Caki2 (cell line): ENCODE data around the gene FNBP1. TPM values are rescaled to one million over a fixed set of nuclear protein-coding genes. Genes with fewer than 3 reads are reported as not detected.
"Not testable (repeated sequence)": the region's sequence is repeated elsewhere in the genome, so short reads cannot be mapped to it uniquely, and the experiment has no call there.

Experiments
- DNase-seq: peaks from one replicate; pipeline ENCODE4 v3.0.0-alpha.2; 2015; ENCODE audit warnings: low read depth
- in situ Hi-C: cut with HindIII; loops from 2 replicates; pipeline ENCODE4 v1.10.0; 2016; ENCODE audit warnings: low sequenced_read_pairs, low pct_unique_long_range_greater_than_20kb, mixed read lengths
- total RNA-seq: library from RNA; depleted of rRNA; stranded (reverse); fragments of >200 nt; shearing (Covaris generic); gene quantifications from 2 replicates; pipeline ENCODE4 v1.2.3, GENCODE V29; 2014; ENCODE audit warnings: low replicate concordance

FNBP1 gene
- total RNA-seq, 1 experiment from 2014 or later, result 103 TPM

GRCh38 chr9:130026583-130027340, 16.2 kb downstream of the FNBP1 start:
- no peak for DNase-seq
- in situ Hi-C loops, result no loop called here

- peak; percentile 85 for DNase-seq
- in situ Hi-C loops, result no loop called here
These were observed 18.4 kb downstream of the FNBP1 start for GRCh38 chr9:130024597-130024994.

- in situ Hi-C loops, result no loop called here
- DNase-seq, result no peak
These were observed 18.9 kb downstream of the FNBP1 start for GRCh38 chr9:130023994-130024596.

- in situ Hi-C loops, result no loop called here
- DNase-seq, result peak; percentile 98
These were observed 19.7 kb downstream of the FNBP1 start for GRCh38 chr9:130023144-130023787.

GRCh38 chr9:130022566-130023143, 20.3 kb downstream of the FNBP1 start:
- DNase-seq, result no peak
- in situ Hi-C loops, result no loop called here

GRCh38 chr9:130021842-130022241, 21.1 kb downstream of the FNBP1 start:
- in situ Hi-C loops, DNase-seq: not testable (repeated sequence)

- no peak for DNase-seq
- in situ Hi-C loops, result no loop called here
These were observed 21.9 kb downstream of the FNBP1 start for GRCh38 chr9:130021123-130021522.

- DNase-seq, result no peak
- in situ Hi-C loops, result no loop called here
These were observed 22.4 kb downstream of the FNBP1 start for GRCh38 chr9:130020618-130021017.

- peak; percentile 22 for DNase-seq
These were observed 24.7 kb downstream of the FNBP1 start for GRCh38 chr9:130018265-130018664.

GRCh38 chr9:130017510-130017909, 25.5 kb downstream of the FNBP1 start:
- in situ Hi-C loops, result not testable (repeated sequence)
- DNase-seq, result peak; percentile 46

More at GRCh38 chr9:130018265-130018664, 24.7 kb downstream of the FNBP1 start:
- in situ Hi-C loops, result no loop called here

GRCh38 chr9:130017076-130017475, 25.9 kb downstream of the FNBP1 start:
- no peak for DNase-seq
- in situ Hi-C loops, result no loop called here

- in situ Hi-C loops, result no loop called here
- DNase-seq, result no peak
These were observed 27.5 kb downstream of the FNBP1 start for GRCh38 chr9:130015353-130016019.

GRCh38 chr9:130013326-130013725, 29.7 kb downstream of the FNBP1 start:
- in situ Hi-C loops, result no loop called here
- no peak for DNase-seq

GRCh38 chr9:130010151-130010988, 32.6 kb downstream of the FNBP1 start:
- peak; percentile 65 for DNase-seq
- in situ Hi-C loops, result no loop called here

- DNase-seq, in situ Hi-C loops: not testable (repeated sequence)
These were observed 33.4 kb downstream of the FNBP1 start for GRCh38 chr9:130009546-130009945.

- in situ Hi-C loops, result no loop called here
- DNase-seq, result no peak
These were observed 34.5 kb downstream of the FNBP1 start for GRCh38 chr9:130008538-130008937.

- in situ Hi-C loops, DNase-seq: not testable (repeated sequence)
These were observed 36.0 kb downstream of the FNBP1 start for GRCh38 chr9:130006952-130007351.
